HCEC 1CT (cell line): ENCODE results near the gene NRXN3.

ENCODE experiments used
- DNase-seq: peaks from one replicate; pipeline ENCODE4 v3.0.0-alpha.2; 2017

NRXN3 gene

DNA sequence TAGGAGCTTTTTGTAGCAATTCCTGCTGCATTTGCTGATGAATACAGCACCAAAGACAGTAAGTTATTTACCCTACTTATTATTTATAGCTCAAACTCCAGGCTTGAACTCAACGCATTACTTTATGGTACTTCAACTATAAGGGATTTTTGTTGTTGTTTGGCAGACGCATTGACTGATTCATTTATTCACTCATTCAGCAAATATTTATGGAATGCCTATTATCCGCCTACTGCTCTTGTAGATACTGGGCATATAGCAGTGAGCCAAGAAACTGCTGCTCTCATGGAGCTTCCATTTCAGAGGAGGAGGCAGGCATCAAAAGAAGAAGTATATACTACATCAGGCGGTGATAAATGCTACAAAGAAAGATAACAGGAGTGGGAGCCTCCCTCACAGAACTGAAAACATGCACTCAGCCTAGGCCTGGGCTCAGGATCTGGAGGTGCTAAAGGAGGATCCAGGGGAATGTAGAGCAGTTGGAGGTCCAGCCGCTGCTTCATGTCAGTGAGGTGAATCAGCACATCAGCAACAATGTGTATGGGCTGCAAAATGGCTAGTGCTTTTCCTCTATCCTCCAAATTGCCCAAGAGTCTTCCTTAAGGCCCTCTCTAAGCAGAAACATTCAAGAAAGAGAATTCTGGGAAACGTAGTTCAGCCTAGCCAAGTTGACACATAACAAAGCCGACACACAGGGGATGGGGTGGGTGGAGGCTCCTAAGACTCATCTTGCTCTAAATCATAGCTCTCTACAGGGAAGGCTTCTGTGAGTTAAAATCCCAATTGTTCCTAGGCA, 157.5 kb downstream of the NRXN3 start:
- DNase-seq = peak; percentile 59

DNA sequence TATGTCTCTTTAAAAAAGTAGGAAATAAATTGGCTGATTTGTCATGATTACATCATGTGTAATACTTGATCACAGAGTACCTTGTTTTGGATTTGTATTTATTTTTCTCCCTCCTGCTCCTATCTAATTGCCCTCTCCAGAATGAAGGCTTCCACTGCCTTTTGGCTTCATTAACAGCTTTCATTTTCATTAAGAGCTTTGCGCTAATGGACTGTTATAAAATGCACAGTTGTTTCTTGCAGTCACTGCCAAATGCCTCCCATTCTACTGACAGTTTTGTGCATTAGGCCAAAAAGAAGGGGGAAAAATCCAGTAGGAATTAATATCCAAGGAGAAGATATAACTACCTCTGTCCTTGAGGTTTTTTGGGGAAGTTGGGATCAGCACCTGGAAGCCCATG, 159.2 kb downstream of the NRXN3 start:
- DNase-seq = no peak

DNA sequence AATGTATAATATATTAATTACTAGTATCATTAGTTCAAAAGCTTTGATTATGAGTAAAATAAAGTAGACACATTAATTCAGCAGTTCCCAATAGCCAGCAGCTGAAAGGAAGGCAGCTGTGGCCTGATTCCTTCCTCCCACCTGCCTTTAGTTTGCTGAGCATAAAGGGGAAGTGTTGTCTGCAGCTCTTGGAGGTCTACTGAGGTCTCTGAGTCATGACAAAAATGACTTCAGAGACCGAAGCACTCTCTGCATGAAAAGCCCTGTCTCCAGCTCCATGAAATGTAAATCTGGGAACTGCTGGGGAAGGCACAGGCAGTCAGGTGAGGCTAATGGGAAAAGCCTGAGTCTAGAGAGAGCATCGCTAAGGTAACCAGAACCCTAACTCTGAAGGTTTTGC, 165.4 kb downstream of the NRXN3 start:
- DNase-seq = no peak

DNA sequence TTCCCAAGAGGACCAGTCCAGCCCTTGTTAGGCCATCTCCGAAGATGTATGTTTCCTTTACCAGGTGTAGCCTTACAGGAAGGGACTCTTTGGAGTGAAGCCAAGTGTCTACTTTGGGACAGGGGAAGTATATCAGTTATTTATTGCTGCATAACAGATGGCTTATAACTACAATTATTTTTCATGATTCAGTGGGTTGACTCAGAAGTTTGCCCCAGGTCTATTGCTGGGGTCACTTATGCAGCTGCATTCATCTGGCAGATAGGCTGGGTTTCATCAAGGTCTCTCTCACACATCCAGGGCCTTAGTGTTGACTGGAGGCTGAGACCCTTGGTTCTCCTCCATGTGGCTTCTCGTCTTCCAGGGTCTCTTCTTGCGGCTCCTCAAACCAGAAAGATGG, 170.1 kb downstream of the NRXN3 start:
- peak; percentile 23 for DNase-seq

DNA sequence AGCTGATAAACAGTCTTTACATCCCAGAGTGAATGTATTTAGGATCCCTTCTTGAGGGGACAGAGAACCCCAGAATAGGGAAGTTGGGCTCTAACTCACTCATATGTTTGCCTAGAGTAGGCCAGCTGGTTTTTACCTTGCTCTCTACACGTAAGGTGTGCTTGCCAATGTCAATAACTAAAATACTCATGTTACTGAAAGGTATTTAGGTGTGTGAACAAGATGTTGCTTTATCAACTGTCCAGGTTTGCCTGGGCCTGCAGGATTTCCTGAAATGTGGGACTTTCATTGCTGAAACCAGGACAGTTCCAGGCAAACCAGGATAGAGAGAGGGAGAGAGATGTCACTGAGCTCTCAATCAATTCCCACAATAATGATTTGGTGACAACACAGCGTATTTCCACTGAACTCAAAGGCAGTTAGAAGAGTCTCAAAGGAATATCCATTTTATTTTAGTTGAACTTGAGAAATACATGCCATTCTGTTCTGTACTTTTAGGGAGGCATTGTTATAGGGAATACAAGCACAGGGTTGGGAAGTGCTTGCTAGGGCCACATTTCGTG, 171.7 kb downstream of the NRXN3 start:
- DNase-seq = no peak

DNA sequence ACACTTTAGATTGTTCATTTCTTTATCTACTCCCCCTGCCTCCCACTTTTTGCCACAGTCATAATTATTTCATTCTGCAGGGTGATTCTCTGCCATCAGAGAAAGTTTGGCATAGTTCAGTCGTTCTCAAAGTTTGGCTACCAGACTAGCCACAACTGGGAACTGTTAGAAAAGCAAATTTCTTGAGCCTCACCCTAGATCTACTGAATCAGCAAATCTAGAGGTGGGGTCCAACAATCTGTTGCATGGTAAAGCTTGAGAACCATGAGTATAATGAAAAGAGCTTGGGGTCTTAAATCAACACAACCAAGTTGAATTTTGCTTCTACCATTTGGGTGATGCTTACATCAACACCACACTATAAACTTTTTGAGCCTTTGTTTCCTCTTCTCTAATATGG, 172.7 kb downstream of the NRXN3 start:
- no peak for DNase-seq

DNA sequence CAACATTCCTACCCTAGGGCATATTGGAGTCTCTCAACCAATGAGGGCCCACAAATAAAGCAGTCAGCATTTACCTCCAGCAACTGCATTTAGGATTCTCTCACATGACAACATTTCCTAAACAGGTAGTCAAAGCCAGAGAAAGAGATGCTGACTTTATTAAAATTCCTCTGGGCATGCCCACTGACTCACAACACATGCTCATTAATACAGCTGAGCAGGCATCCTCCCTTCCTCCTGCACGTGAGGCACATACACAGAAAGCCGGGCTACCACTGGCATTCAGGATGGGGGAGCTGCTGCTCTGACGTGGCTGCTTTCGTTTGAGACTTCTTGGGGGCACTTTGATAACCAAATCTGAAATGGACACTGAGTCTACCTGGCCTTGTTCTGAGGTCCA, 174.1 kb downstream of the NRXN3 start:
- no peak for DNase-seq

DNA sequence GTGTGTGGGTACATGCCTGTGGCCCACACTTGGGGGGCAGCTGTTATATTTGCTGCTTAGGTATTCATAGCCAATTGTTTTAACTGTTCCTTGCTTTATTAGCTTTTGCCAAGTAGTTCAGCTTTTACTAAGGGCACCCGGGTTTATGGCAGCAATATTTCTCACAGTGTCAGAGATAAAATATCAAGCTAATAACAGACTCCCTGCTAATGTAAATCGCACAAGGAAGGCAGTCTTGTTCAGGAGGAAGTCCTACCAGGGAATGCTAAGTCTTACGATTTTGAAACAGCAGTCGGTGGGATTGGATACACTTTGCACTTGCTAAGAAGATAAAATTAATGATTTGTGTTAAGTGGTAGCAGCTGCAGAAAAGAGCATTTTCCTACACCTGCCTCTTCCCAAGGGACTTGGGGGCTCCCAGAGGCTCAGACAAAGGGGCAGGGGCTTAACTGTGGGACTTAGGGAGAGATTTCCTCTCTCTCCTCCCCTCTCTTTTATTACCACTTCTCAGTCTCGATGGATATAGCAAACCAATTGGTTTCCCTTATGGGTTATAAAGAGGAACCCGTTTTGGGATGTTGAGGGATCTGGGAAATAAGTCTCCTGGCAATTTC, 175.1 kb downstream of the NRXN3 start:
- DNase-seq = no peak

DNA sequence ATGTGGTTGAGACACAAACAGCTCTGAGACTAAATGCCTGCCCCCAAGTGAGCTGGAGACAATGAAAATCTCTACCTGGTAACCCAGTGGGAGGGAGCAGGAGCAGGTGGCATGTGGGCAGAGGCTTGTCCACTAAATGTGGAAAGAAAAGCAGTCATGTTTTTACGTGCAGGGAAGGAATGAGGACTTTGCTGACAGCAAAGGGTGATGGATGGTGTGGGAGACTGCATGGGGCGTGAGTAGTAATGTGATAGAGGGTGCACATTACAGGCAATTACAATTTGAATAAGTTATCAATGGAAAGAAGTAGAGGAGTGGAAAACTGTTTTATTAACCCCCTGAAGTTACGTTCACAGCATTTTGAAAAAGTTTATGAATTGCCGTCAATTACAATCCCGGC, 176.6 kb downstream of the NRXN3 start:
- DNase-seq = no peak

DNA sequence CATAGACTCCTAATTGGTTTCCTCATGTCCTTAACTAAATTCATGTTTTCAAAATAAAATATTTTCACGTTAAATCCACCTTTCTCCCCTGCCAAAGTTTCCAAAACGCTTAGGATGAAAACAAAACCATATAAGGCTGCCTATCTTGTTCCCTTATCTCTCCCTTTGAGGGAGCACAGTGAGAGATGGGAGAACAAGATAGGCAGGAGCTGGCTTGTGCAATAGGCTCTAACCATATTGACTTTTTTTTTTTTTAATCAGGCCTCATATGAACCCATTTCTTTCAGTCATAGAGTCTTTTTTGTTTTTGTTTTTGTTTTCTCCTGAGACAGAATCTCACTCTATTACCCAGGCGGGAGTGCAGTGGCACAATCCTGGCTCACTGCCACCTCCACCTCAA, 184.9 kb downstream of the NRXN3 start:
- no peak for DNase-seq

DNA sequence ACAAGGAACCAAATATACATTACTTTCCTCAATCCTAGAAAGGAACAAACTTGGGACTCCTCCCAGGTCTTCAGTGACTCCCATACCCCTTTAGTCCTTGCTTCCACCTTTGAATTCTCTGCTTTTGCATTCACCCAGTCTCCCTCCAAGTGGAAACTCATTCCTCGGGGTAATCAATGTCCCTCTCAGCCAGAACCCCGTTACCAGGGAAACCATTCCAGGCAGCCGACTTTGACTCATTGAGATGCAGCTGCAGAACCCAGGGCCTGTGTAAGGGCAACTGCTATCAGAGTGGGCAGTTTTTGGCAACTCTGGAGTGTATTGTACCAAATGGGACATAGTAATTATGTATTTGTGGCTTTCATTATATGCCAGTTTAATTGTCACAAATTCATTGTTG, 186.2 kb downstream of the NRXN3 start:
- no peak for DNase-seq

DNA sequence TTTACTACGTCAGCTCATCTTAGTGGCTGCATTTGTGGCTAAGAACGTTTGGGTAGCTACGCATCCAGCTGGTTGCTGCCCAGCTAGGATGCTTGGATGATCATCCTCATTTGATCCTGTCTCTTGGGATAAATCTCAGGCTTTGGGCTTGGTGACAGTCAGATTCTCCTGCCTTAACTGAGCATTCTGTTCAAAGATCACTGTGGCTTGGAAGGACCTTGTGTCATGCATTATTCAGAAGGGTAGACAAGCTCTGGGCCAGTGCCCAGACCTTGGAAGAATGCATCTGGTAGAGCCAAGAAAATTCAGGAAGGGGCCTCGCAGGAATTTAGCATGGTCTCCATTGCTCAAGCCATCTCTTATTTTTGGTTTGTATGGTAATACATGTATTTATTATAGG, 188.4 kb downstream of the NRXN3 start:
- no peak for DNase-seq

DNA sequence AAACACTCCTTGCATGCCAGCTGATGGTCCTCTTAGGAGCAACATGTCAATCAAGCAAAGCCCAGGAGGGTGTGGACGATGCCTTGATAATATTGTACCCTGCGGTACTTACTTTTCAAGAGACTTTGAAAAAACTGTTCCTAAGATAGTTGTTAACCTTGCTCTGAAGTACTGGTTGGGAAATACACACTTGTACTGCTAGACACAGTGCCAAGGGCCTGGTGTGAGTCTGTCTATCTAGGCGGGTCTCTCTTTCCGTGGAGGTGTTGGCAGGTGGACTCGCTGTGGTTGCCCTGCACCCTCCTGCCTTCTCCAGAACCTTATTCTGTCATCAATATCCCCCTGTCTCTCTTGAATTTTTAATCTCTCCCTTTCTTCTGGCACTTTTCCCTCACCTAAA, 189.4 kb downstream of the NRXN3 start:
- no peak for DNase-seq

DNA sequence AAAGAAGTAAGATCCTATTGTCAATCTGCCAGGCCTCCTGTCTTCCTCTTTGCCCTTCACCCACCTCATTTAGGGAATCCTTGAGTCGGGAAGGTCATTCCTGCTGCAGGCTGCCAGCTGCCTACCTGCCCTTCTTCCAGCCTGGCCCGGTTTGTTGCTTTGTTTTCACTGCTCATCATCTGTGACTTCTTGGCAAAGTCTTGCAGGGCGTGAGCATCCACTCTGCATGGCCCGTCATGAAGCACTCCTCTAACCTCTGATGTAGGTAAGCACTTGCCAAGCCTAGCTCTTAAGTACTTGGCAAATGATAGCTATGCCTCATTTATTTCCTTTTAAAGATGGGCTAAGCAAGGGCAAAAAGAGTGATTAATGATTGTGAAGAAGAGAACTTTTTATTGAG, 192.8 kb downstream of the NRXN3 start:
- DNase-seq = no peak

DNA sequence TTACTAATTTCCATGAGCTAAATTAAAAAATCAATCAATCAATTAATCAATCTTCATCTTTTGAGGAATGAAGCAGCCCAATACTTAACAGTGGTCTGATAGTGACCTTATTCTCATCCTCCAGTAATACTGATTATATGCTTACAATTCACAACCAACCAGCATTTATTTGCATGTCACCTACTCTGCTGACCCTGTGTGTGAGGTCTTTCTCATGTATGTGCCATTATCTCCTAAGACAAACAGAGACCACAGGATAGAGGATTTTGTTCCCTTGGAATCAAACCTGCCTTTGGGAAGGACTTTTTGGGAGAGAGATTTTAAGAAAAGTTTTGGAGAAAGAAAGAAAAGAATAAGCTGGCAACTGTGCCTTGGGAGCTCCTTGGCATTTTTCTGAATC, 197.2 kb downstream of the NRXN3 start:
- DNase-seq = no peak

DNA sequence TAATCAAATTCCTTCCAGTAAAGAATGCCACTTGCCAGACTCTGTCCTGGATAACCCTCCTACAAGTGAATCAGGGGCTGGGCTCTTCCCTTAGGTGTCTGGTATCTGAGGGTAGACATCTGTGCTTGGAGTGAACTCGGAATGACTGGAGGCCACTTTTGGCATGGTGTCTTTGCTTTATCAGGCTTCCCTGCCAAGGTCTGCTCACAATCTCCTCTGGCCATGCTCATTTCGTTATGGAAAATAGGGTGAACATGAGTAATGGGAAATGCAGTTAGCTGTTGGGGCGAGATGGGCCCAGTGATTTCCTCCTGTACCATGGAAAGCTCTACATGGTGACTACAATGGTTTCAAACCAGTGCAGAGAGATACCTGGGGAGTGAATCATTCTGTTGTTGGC, 212.9 kb downstream of the NRXN3 start:
- no peak for DNase-seq

DNA sequence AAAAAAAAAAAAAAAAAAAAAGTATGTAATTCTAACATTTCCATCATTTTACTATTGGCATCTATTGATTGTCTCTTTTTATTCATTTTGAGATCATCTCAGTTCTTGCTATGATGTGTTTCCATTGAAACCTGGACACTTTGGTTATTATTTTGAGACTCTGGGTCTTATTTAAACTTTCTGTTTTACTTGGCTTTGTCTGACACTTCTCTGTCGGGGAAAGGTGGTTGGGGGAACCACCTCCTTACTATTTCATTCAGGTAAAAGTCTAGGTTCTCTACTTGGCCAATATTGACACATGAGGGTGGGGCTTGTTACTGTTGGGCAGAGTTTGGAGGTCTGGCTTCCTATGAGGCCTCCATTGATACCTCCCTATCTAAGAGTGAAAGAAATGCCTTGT, 228.0 kb downstream of the NRXN3 start:
- DNase-seq = no peak

DNA sequence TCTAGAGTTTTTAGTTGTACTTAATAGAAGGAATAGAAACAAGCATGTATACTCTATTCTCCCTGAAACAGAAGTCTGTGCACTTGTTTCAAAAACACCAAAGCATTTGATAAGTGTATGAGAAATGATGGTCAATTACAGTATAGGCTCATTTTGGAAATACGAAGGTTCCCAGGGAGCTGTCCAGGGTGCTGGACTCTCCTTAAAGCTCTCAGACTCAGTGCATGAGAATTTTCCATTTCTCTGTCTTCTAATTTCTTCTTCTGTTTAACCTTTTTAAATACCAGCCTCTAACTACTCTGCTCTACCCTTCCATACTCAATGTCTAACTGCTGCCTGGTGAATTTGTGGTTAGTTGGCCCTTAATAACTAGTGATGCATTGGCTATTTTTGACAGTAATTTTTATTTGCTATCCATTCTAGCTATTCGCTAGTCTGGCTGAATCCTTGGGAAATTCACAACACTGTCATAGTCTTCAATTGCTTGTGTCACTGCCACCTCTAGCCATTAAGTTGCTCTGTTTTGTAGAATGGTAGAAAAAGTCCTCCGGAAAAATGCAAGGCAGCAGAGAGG, 229.2 kb downstream of the NRXN3 start:
- peak; percentile 36 for DNase-seq

DNA sequence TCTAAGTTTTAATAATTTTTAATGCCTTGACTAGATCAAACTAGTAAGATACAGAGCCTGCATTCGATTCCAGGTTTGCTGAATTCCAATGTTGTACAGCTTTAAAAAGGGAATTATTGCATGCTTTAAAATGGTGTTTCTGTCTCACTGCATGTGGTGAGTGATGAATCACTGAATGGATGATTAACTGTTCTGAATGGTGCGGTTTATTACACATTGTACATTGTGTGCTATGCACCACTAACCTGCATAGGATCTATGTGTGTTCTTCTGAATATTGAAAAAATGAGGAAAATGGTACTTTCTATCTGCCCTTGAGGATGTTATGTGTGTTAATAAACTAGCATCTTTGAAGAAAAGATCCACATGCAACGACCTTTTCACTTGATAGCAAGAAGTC, 231.7 kb downstream of the NRXN3 start:
- DNase-seq = peak; percentile 70

DNA sequence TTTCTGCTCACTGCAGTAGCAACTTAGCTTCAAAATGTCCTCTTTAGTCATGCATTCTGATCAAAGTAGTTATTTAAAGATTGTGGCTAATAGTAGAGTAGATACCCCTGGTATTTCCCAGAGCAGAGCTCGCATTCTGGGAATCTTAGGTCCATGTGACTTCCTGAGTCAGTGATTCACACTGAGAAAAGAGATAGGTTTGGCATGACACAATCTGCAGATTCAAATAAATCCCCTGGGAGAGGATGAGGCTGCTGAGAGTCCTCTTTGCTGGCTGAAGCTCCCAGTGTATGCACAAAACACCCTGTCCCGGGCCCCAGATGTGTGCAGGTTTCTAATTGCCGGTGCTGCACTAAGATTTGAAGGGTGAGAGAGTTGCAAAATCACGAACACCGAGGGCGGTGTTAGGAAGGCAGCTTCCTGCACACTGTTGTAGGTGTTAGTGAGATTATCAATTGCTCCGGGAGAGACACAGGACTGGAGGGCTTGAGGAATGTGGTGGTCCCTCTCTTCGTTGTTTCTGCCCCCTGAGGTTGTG, 233.2 kb downstream of the NRXN3 start:
- DNase-seq = peak; percentile 85

DNA sequence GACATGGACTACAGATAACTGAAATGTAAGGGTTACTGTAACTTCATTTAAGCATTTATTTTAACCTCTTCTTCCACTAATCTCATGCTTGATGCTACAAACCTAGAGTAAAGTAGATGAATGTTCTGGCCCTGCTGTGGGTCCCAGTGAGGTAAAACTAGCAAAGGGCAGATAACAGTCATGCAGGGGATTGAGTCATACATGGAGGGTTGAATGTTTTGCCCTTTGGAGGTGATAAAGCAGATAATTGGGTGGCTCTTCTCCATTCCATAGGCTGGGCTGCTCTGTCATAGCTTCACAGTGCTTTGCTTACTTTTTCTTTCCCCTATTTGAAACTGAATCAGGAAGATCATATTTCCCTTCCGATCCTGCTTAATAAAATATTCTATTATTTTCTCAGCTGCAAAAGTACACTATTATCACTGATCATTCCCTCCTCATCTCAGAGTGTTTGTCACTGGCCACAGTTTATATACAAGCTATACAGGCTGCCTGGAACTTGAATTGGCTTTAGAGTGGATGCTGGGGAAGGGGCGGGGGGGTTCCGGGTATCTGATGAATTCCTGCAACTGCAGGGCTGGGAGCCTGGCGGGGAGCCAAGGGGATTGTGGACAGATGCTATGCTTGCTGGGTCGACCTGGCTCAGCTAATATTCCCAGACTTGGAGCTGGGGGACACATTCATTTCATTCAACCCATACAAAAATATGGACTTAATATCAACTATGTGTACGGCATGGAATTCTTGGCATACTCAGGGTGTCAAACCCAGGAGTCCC, 235.1 kb downstream of the NRXN3 start:
- DNase-seq = peak; percentile 30

DNA sequence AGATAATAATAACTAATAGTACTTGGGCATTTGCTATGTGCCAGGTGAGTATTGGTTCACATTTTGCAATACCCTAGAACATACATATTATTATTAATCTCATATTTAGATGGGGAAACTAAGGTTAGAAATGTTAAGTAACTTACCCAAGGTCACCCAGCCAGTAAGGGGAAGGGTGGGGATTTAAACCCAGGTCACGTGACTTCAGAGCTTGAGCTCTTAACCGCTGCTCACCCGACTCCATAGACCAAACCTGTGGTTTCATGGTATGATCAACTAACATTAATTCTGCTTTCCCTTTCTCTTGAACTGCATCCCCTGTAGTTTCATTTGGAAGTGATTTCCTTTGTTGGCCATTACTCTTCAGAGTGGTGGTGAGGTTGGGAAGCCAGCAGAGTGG, 242.3 kb downstream of the NRXN3 start:
- DNase-seq = no peak

DNA sequence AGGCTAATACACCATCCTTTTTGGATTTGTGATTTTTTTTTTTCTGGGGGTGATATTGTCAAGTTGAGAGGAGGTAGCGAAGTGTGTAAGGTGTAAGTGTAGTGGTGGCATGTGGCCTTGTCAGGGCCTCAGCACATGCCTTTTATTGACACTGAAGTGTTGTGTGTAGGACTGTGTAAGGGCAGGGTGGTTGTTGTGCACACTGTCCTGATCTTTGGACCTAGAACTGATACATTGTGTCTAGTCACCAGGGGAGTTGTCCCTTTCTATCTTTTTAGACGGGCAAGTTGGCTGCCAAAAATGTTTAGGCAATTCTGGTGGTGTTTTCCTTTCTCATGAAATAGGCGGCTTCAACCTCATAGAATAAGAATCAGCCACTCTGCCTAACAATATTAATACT, 244.0 kb downstream of the NRXN3 start:
- no peak for DNase-seq
